GM12874 (cell line): ENCODE measurements around the gene BNC2.

Experiments
- TF ChIP-seq, protein P1 (sequence below): IDR thresholded peaks from 2 replicates; pipeline ENCODE4 v1.5.1; 2011; ENCODE audit warnings: low read depth, mild to moderate bottlenecking, control low read depth, low read length, moderate library complexity; ENCODE audit not compliant: insufficient read depth

The BNC2 gene

DNA sequence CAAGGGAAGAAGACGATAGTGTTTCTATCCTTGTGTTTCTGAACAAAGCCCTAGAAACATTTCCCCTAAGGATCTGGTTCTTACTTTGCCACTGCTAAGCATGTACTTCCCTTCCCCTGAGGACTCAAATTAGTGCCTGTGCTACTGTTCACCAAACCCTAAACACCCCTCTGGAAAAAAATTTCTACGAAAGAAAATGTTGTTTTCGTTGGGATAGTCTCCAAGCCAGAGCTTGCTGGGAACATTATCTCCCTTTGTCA, 294.6 kb downstream of the BNC2 start:
- TF ChIP-seq, protein P1, sequence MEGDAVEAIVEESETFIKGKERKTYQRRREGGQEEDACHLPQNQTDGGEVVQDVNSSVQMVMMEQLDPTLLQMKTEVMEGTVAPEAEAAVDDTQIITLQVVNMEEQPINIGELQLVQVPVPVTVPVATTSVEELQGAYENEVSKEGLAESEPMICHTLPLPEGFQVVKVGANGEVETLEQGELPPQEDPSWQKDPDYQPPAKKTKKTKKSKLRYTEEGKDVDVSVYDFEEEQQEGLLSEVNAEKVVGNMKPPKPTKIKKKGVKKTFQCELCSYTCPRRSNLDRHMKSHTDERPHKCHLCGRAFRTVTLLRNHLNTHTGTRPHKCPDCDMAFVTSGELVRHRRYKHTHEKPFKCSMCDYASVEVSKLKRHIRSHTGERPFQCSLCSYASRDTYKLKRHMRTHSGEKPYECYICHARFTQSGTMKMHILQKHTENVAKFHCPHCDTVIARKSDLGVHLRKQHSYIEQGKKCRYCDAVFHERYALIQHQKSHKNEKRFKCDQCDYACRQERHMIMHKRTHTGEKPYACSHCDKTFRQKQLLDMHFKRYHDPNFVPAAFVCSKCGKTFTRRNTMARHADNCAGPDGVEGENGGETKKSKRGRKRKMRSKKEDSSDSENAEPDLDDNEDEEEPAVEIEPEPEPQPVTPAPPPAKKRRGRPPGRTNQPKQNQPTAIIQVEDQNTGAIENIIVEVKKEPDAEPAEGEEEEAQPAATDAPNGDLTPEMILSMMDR: no peak

- TF ChIP-seq, protein P1: no peak
Measured at GRCh38 chr9:16575142-16575985, 295.1 kb downstream of the BNC2 start.

- TF ChIP-seq, protein P1: no peak
Measured at GRCh38 chr9:16572005-16572734, 298.3 kb downstream of the BNC2 start.

- TF ChIP-seq, protein P1: no peak
Measured at GRCh38 chr9:16571127-16571802, 299.2 kb downstream of the BNC2 start.

GRCh38 chr9:16563446-16563845, 307.0 kb downstream of the BNC2 start:
- TF ChIP-seq, protein P1: no peak

DNA sequence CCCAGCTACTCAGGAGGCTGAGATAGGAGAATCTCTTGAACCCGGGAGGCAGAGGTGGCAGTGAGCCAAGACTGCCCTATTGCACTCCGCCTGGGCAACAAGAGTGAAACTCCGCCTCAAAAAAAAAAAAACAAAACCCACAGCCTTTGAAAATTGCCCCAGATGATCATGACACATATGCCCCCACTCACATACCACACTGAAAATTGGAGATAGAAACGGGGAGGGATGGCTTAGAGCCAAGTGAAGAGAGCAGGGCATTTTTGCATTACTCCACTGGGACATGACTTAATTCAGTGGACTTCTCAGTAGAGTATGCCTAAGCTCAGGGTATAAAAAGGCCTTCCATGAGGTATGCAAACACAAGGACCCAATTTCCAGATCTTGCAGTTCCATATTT, 309.3 kb downstream of the BNC2 start:
- TF ChIP-seq, protein P1: no peak

GRCh38 chr9:16559418-16560188, 310.9 kb downstream of the BNC2 start:
- TF ChIP-seq, protein P1: no peak
